CD4-positive, alpha-beta T cell treated with Interleukin-15 for 1 hour (primary cell): ENCODE results near the gene KRT222.

Experiments
- DNase-seq: peaks from one replicate; pipeline ENCODE4 v3.0.0-alpha.2; 2020

The KRT222 gene

GRCh38 chr17:40664582-40665333, at the start of gene KRT222:
Gene KRT222, minus strand, starts transcription at chr17:40665177. Its CDS starts 78 bp downstream, at chr17:40665099.
- no peak for DNase-seq

- DNase-seq, result no peak
Observed at GRCh38 chr17:40714473-40714872, 49.5 kb upstream of the KRT222 start.

GRCh38 chr17:40707745-40708144, 42.8 kb upstream of the KRT222 start:
- DNase-seq, result no peak

- no peak for DNase-seq
Observed at GRCh38 chr17:40705584-40705983, 40.6 kb upstream of the KRT222 start.

GRCh38 chr17:40703652-40704051, 38.7 kb upstream of the KRT222 start, which contains the start of gene KRT24:
Gene KRT24, minus strand, starts transcription at chr17:40703752. Its CDS starts 59 bp downstream, at chr17:40703693.
- no peak for DNase-seq

- DNase-seq, result no peak
Observed at GRCh38 chr17:40702271-40702670, 37.3 kb upstream of the KRT222 start.

GRCh38 chr17:40699853-40700252, 34.9 kb upstream of the KRT222 start:
- DNase-seq, result no peak

- DNase-seq, result no peak
Observed at GRCh38 chr17:40699371-40699770, 34.4 kb upstream of the KRT222 start.

GRCh38 chr17:40697297-40697696, 32.3 kb upstream of the KRT222 start:
- no peak for DNase-seq

- DNase-seq, result no peak
Observed at GRCh38 chr17:40696651-40697072, 31.7 kb upstream of the KRT222 start.

- DNase-seq, result no peak
Observed at GRCh38 chr17:40695874-40696472, 31.0 kb upstream of the KRT222 start.

GRCh38 chr17:40694584-40694983, 29.6 kb upstream of the KRT222 start:
- no peak for DNase-seq

- no peak for DNase-seq
Observed at GRCh38 chr17:40687106-40687505, 22.1 kb upstream of the KRT222 start.

- DNase-seq, result no peak
Observed at GRCh38 chr17:40686192-40686591, 21.2 kb upstream of the KRT222 start.

- DNase-seq, result no peak
Observed at GRCh38 chr17:40680998-40681397, 16.0 kb upstream of the KRT222 start.

GRCh38 chr17:40679523-40679907, 14.5 kb upstream of the KRT222 start:
- DNase-seq, result no peak

GRCh38 chr17:40678902-40679522, 14.0 kb upstream of the KRT222 start:
- no peak for DNase-seq

- DNase-seq, result no peak
Observed at GRCh38 chr17:40675905-40676304, 10.9 kb upstream of the KRT222 start.

- no peak for DNase-seq
Observed at GRCh38 chr17:40672654-40673053, 7.7 kb upstream of the KRT222 start.

- DNase-seq, result no peak
Observed at GRCh38 chr17:40671282-40671681, 6.3 kb upstream of the KRT222 start.

GRCh38 chr17:40666331-40666730, 1.4 kb upstream of the KRT222 start:
- no peak for DNase-seq

GRCh38 chr17:40663252-40663651, 1.7 kb downstream of the KRT222 start:
- no peak for DNase-seq

GRCh38 chr17:40659911-40660310, 5.1 kb downstream of the KRT222 start:
- no peak for DNase-seq

- DNase-seq, result no peak
Observed at GRCh38 chr17:40658396-40658795, 6.6 kb downstream of the KRT222 start.
